NCI-H460 (cell line): ENCODE measurements around the gene STK32A. TPM values are rescaled to one million over a fixed set of nuclear protein-coding genes. Genes with fewer than 3 reads are reported as not detected.

Experiments used
- DNase-seq: peaks from one replicate; pipeline ENCODE4 v3.0.0-alpha.2; 2016; ENCODE audit warnings: low read depth; ENCODE audit errors: extremely low read depth
- total RNA-seq: library from RNA; depleted of rRNA; stranded (reverse); fragments of >200 nt; shearing (Covaris generic); gene quantifications from 2 replicates; pipeline ENCODE4 v1.2.3, GENCODE V29; 2014

The STK32A gene
- total RNA-seq, 1 experiment from 2014 or later, result 0.32 TPM

GRCh38 chr5:147410496-147411358 lies 175.9 kb downstream of the STK32A start:
- DNase-seq, result no peak

- no peak for DNase-seq
Observed at GRCh38 chr5:147411359-147412319, 176.8 kb downstream of the STK32A start.

DNA sequence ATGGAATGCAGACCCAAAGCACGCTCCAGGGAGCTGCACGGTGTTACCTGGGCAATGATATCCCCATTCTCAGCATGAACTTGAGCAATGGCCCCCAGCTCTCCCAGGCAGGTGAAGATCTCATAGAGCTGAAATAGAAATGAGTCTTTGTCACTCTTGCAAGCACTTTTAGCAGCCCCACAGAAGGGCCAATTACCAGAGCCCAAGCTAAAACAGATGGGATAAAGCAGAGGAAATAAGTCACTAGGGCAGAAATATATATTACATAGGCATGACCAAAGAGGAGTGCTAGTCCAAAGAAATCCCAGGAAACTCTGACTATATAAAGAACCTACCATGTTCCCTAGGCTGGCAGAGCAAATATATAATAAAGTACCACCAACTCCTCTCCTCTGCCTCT lies 177.7 kb downstream of the STK32A start:
- no peak for DNase-seq

- no peak for DNase-seq
Observed at GRCh38 chr5:147413266-147413665, 178.4 kb downstream of the STK32A start.

DNA sequence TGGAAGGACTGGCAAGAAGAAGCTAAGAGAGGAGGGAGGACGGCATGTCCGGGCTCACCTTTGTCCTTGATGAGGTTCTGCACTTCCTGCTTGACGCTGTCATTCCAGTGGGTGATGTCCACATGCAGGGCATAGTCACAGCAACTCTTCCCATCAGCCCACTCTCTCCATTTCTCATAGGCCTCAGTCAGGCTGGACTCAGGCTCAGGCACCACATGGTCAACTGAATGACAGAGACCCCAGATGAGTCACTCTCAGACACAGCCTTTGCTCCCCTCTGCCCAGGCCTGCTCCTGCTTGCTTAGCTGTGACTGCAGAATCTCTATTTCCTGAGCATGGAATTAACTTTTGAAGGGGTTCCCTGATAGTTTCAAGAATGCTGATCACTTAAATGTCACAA lies 180.8 kb downstream of the STK32A start:
- DNase-seq, result no peak

DNA sequence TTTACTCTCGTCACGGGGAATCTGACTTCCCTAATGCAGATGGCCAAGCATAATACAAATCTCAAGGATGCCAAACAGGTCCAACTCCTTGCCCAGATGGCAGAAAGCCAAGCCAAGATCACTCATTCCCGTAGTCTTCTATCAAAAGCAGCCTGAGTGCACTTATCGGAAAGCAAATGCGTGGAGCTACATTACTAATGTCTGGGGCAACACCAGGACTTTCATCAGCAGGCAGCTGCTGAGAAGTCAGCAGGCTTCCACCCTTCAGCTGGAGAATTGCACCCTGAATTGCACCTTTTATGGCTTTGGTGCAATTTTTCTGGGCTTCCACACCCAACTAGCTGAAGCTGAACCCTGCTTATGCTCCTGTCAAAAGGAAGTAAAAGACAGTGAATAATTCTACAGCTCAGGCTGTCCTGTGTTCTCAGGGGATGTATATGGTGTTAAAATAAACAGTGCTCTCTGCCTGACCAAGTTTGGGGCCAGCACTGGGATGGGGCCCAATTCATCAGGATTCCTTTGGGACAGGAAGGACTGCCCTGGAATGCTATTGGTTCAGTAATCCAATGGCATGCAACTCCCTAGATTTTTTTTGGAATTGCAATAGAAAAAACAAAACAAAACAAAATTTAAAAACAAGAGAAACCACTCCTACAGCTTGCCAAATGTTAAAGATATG lies 182.4 kb downstream of the STK32A start:
- DNase-seq, result no peak

DNA sequence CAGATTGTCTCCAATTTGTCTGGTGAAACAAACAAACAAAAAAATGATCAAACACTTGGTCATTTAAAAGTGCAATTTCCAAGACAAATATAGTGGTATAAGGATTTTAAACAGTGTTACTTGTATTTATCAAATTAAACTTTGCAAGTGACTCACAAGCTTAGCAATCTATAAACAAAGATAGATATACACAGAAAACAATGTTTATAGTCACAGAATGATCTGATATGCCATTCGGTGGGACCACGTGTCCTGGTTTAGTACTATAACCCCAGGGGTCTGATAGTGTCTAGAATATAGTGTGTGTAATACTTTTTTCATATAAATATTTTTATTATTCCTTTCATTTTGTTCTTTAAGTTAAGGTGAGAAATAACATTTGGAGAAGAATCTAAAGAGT lies 183.8 kb downstream of the STK32A start:
- DNase-seq, result no peak

- DNase-seq, result no peak
Observed at GRCh38 chr5:147426640-147427327, 192.0 kb downstream of the STK32A start.

GRCh38 chr5:147427521-147428401 lies 192.9 kb downstream of the STK32A start:
- no peak for DNase-seq

DNA sequence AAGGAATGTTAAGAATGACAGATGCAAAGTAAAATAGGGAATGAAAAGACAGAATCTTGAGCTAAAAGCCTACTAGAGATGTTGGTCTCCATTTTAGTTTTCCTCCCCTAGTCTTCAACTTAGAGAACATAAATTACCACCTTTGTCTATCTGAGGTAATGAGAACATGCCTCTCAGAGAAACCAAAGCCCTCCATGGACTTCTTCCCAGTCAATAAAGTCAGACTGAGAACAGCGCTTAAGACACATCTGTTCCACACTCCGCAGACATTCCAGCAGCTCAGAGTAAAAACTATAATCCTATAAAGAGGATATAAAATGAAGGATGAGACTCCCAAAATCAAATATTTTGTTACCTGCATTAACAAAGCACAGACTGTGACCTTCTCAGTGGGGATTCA lies 195.8 kb downstream of the STK32A start:
- no peak for DNase-seq

GRCh38 chr5:147431586-147431985 lies 196.8 kb downstream of the STK32A start:
- no peak for DNase-seq

DNA sequence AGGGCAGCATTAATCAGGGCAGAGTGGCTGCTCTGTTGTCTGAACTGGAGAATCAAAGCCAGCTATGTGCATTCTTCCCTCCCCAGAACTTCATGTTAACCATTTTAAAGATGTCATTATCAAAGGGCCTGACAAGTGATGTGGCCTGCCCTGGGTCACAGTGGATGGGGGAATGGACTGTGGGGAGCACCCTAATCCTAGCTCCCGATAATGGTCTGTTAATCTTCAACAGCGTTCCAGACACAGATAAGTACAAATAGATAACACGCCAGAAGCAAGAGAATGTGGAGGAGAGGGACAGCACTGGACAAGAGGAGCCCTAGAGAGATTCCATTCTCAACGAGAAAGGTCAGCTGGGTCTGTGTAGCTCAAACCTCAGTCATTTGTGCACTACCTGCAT lies 197.5 kb downstream of the STK32A start:
- no peak for DNase-seq

GRCh38 chr5:147434049-147434448 lies 199.2 kb downstream of the STK32A start:
- no peak for DNase-seq

DNA sequence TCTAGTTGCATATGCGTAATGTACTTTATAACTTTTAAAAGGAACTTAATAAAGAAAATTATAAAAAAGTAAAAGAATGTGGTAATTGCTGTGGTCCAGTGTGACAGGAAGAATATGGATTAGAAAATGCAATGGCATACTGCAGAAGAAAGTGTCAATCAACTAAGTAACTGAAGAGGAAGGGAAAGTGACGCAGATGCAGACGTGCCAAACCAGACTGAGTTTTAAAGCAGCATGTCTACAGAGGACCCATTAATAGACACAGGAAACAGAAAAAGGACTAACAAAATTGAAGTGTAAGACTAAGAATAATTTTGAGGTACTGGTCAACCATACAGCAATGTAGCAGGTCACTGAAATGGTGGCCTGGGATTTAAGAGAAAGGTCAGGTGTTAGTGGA lies 201.8 kb downstream of the STK32A start:
- no peak for DNase-seq

DNA sequence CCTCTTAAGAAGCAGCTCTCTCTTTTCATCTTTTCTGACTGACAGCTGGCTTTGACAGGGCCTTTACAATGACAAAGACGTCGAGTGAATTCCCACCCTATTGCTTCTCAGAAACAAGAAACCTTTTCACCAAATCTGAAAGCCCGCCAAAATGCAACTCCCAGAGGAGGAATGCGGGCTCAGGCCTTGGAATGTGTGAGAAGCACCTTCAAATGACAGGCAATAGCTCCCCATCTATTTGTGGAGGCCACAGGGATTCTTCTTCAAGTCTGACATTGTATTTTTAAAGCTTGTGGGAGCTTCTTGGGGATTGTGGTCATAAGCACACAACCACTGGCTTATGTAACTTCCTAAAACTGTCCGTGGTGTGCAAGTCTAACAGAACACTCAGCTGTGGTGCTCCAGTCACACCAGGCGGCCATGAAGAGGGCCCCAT lies 202.4 kb downstream of the STK32A start:
- no peak for DNase-seq
